GM12878 (cell line): Measurements from ENCODE around the gene ASAP2. TPM values are rescaled to one million over a fixed set of nuclear protein-coding genes. Genes with fewer than 3 reads are reported as not detected.

ENCODE experiments used
- ATAC-seq: fragments of 200-7000 bp; cut with Tn5 transposase; 3 replicates; pipeline ENCODE4 v1.9.1; 2020; ENCODE audit warnings: mild to moderate bottlenecking, moderate library complexity
- BruUV-seq: library from RNA; stranded (reverse); fragments of 400-500 nt; replicated peaks from 2 replicates; lab custom pipeline; 2021; lab: Mats Ljungman, UMichigan
- CTCF ChIA-PET: fragments of 300-600 bp; sonication (Branson Sonifier 250); formaldehyde crosslinking; extraction: SDS; loops from one replicate; lab custom pipeline; 2021; ENCODE audit warnings: inconsistent platforms; lab: Yijun Ruan, JAX
- POLR2A ChIA-PET: fragments of 350-600 bp; formaldehyde crosslinking; extraction: SDS; loops from one replicate; lab custom pipeline; 2021; ENCODE audit warnings: inconsistent platforms; lab: Charles Lee
- RAD21 ChIA-PET: fragments of 300-600 bp; sonication (Branson Sonifier 250); formaldehyde crosslinking; loops from one replicate; lab custom pipeline; 2023; ENCODE audit warnings: antibody characterized with exemption; ENCODE audit not compliant: unreplicated experiment; lab: Charles Lee
- SMC1A ChIA-PET: fragments of 300-600 bp; sonication (Branson Sonifier 250); formaldehyde crosslinking; loops from one replicate; lab custom pipeline; 2023; ENCODE audit not compliant: unreplicated experiment, uncharacterized antibody; lab: Charles Lee
- DNase-seq: peaks from one replicate; pipeline ENCODE4 v3.0.0-alpha.2; 2011; ENCODE audit warnings: low read depth, low spot score
- FAIRE-seq: peaks from 3 replicates; lab custom pipeline; 2011; peaks lifted over from hg19 to GRCh38; lab: Jason Lieb, UNC
- H2AFZ ChIP-seq: 2 replicates; pipeline ENCODE4 v1.6.0; 2011; ENCODE audit warnings: low read depth, low read length, control low read depth; ENCODE audit not compliant: control insufficient read depth
- H3K27ac ChIP-seq: 2 replicates; pipeline ENCODE4 v1.5.1; 2011; ENCODE audit warnings: control low read depth; ENCODE audit not compliant: control insufficient read depth, insufficient read depth
- H3K27me3 ChIP-seq, 2 experiments: replicated peaks in 1 of 2; 2 replicates each; pipeline versions ENCODE4 v1.6.0 to v1.6.1; 2011; ENCODE audit warnings: low read length in 1 of 2; ENCODE audit not compliant: control insufficient read depth in 2 of 2, insufficient read depth in 2 of 2
- H3K36me3 ChIP-seq, 2 experiments: 2 replicates each; pipeline ENCODE4 v1.5.1; 2011; ENCODE audit warnings: low read length in 1 of 2; ENCODE audit not compliant: control insufficient read depth in 2 of 2, insufficient read depth in 2 of 2
- H3K4me1 ChIP-seq: 2 replicates; pipeline ENCODE4 v1.6.1; 2011; ENCODE audit warnings: mild to moderate bottlenecking, low read length, moderate library complexity, mixed read lengths; ENCODE audit not compliant: control insufficient read depth, insufficient read depth
- H3K4me2 ChIP-seq: 2 replicates; pipeline ENCODE4 v1.6.0; 2011; ENCODE audit warnings: control low read depth; ENCODE audit not compliant: control insufficient read depth, insufficient read depth
- H3K4me3 ChIP-seq: fragments of 200-600 bp; sonication (generic); 2 replicates; pipeline ENCODE4 v1.5.1; 2016
- H3K79me2 ChIP-seq: 2 replicates; pipeline ENCODE4 v1.6.0; 2011; ENCODE audit warnings: low read length; ENCODE audit not compliant: control insufficient read depth, insufficient read depth
- H3K9ac ChIP-seq: 2 replicates; pipeline ENCODE4 v1.8.0; 2011; ENCODE audit warnings: low read length, control low read depth, mixed read lengths; ENCODE audit not compliant: control insufficient read depth, insufficient read depth
- H3K9me3 ChIP-seq: replicated peaks from 3 replicates; pipeline ENCODE4 v1.5.1; 2011; ENCODE audit warnings: mild to moderate bottlenecking, low read length; ENCODE audit not compliant: control insufficient read depth, insufficient read depth
- H4K20me1 ChIP-seq: 2 replicates; pipeline ENCODE4 v1.6.0; 2011; ENCODE audit not compliant: control insufficient read depth, insufficient read depth
- CHD1 ChIP-seq: IDR thresholded peaks from 2 replicates; pipeline ENCODE4 v1.6.1; 2012; ENCODE audit warnings: low read depth, low read length, improper control_type of control experiment
- CUX1 ChIP-seq: IDR thresholded peaks from 2 replicates; pipeline ENCODE4 v1.6.1; 2012; ENCODE audit warnings: improper control_type of control experiment, low read depth, low read length; ENCODE audit not compliant: insufficient replicate concordance
- SMC3 ChIP-seq: IDR thresholded peaks from 2 replicates; pipeline ENCODE4 v1.6.1; 2011; ENCODE audit warnings: low read length, improper control_type of control experiment, borderline replicate concordance
- SREBF1 ChIP-seq: IDR thresholded peaks from 2 replicates; pipeline ENCODE4 v1.6.1; 2012; ENCODE audit warnings: mild to moderate bottlenecking, low read length
- USF2 ChIP-seq: IDR thresholded peaks from 2 replicates; pipeline ENCODE4 v1.6.1; 2011; ENCODE audit warnings: low read depth, low read length, improper control_type of control experiment, borderline replicate concordance
- ZNF384 ChIP-seq: IDR thresholded peaks from 2 replicates; pipeline ENCODE4 v1.6.1; 2012; ENCODE audit warnings: low read depth, mild to moderate bottlenecking, low read length, improper control_type of control experiment, borderline replicate concordance
- WGBS: methylation state at CpG from one replicate; pipeline ENCODE4 v1.1.6; 2016; ENCODE audit warnings: low lambda C conversion rate; ENCODE audit not compliant: insufficient replicate concordance, insufficient coverage; ENCODE audit errors: missing lambda C conversion rate; 5-methylcytosine and 5-hydroxymethylcytosine counted together
- in situ Hi-C: fragments of 300-500 bp; cut with MboI; formaldehyde crosslinking; loops from 9 replicates; pipeline ENCODE4 v1.14.3; 2018; ENCODE audit warnings: mixed read lengths
- intact Hi-C: fragments of 100-400 bp; cut with micrococcal nuclease; formaldehyde crosslinking; loops from one replicate; pipeline ENCODE4 v1.14.2; 2022; ENCODE audit not compliant: unreplicated experiment
- polyA plus RNA-seq, 11 experiments: library from polyadenylated mRNA; depleted of rRNA in 4 of 11; unstranded in 6 of 11; stranded (reverse) in 5 of 11; fragments of >200 nt; fragmentation: Nextera tagmentation in 4 of 11; fragmentation: Illumina TruSeq in 1 of 11; extraction: Ambion mirVana in 4 of 11; extraction: Trizol in 1 of 11; gene quantifications; 1 replicate in 1 of 11; 2 replicates in 10 of 11; pipeline versions ENCODE4 v1.2.1 to v1.2.3, GENCODE V29; 2011 to 2016; ENCODE audit warnings: inconsistent platforms in 2 of 11, missing spikeins in 2 of 11, low read depth in 1 of 11
- total RNA-seq, 4 experiments: library from RNA; depleted of rRNA in 3 of 4; stranded (reverse); fragments of >200 nt in 3 of 4; fragmentation: Illumina TruSeq in 1 of 4; extraction: Trizol in 1 of 4; gene quantifications; 2 replicates each; pipeline versions ENCODE4 v1.2.1 to v1.2.3, GENCODE V29; 2013 to 2021

Gene ASAP2
- total and polyA plus RNA-seq, 10 of the 15 experiments (the other 5 are each of a cell fraction or from before 2014, with no cell fraction given): 0.05 to 0.27 (median 0.07) TPM; not detected in 4

GRCh38 chr2:9443526-9443925 is 236.9 kb downstream of the ASAP2 start:
- ChIA-PET SMC1A (no interaction called here), CTCF (interaction anchor here (1.6 kb wide), 1 partner anchor 10 kb away, joined by 4 read pairs; no protein-coding TSS in a partner anchor)
- no peak overlapping the region for H3K4me3 ChIP-seq

More at GRCh38 chr2:9443526-9443925, 236.9 kb downstream of the ASAP2 start:
- in situ Hi-C loops (no loop called here), intact Hi-C loops (no loop called here)
- BruUV-seq: no TSS peak
- H3K27me3 ChIP-seq: no peaks in the 10 kb centered on the region
- no peak overlapping the region for H3K4me2 ChIP-seq
- ChIA-PET POLR2A (no interaction called here), RAD21 (no interaction called here)
- no peak for DNase-seq
- FAIRE-seq: no peak
- H3K9me3 ChIP-seq: no peaks in the 10 kb centered on the region
- TF ChIP-seq CHD1: no peak
- TF ChIP-seq SMC3: no peak
- TF ChIP-seq SREBF1: no peak
- no peak for TF ChIP-seq CUX1
- no peak for TF ChIP-seq USF2
- TF ChIP-seq ZNF384: no peak
- no peak overlapping the region for H2AFZ ChIP-seq
- ATAC-seq: no peak
- H3K36me3 ChIP-seq: peaks cover 2 to 17% of the 10 kb centered on the region in 2 experiments; a peak in 3 of 4 replicates
- no peaks in the 10 kb centered on the region for H4K20me1 ChIP-seq
- no peaks in the 10 kb centered on the region for H3K79me2 ChIP-seq
- H3K4me1 ChIP-seq: no peaks in the 10 kb centered on the region
- H3K9ac ChIP-seq: no peak overlapping the region
- 99% methylated on average over 5 of the region's 5 CpGs for WGBS
- H3K27ac ChIP-seq: no peak overlapping the region
